Prostate gland (tissue), 2 donors: ENCODE measurements around the gene RUSC1.

Source experiments
- CTCF ChIP-seq, 4 experiments: fragments of 200-600 bp in 2 of 4; fragments of 450-650 bp in 2 of 4; sonication (generic) in 2 of 4; IDR thresholded peaks; 1 replicate in 3 of 4; 2 replicates in 1 of 4; pipeline ENCODE4 v1.5.1; 2016 to 2019; ENCODE audit warnings: antibody characterized with exemption in 4 of 4, mild to moderate bottlenecking in 2 of 4, moderate library complexity in 2 of 4
- POLR2A ChIP-seq: fragments of 450-650 bp; IDR thresholded peaks from one replicate; pipeline ENCODE4 v1.6.1; 2016; ENCODE audit warnings: antibody characterized with exemption, mild to moderate bottlenecking
- POLR2AphosphoS5 ChIP-seq: sonication (generic); formaldehyde crosslinking; IDR thresholded peaks from one replicate; pipeline ENCODE4 v1.6.1; 2017; ENCODE audit warnings: antibody characterized with exemption

- TF ChIP-seq CTCF (IDR thresholded peaks at IDR 0.05) (no peak), POLR2A (no peak), POLR2AphosphoS5 (no peak)
Measured at GRCh38 chr1:155325603-155325893, 4.9 kb downstream of the RUSC1 start.
